Mesothelial cell of epicardium (in vitro differentiated cells): ENCODE measurements around the gene TYMP. TPM values are rescaled to one million over a fixed set of nuclear protein-coding genes. Genes with fewer than 3 reads are reported as not detected.
"Not testable (repeated sequence)": the region's sequence is repeated elsewhere in the genome, so short reads cannot be mapped to it uniquely, and the experiment has no call there.

Source experiments
- DNase-seq, 2 experiments: peaks; one replicate each; pipeline ENCODE4 v3.0.0; 2021; ENCODE audit warnings: low spot score in 2 of 2; ENCODE audit not compliant: unreplicated experiment in 2 of 2
- H3K27ac Mint-ChIP-seq: 2 replicates; pipeline ENCODE4 v1.8.0; 2021; ENCODE audit warnings: mixed read lengths
- H3K27me3 Mint-ChIP-seq: 2 replicates; pipeline ENCODE4 v1.8.0; 2021; ENCODE audit warnings: low read depth, mixed read lengths
- H3K36me3 Mint-ChIP-seq: 2 replicates; pipeline ENCODE4 v1.8.0; 2021; ENCODE audit warnings: mixed read lengths
- H3K4me1 Mint-ChIP-seq: 2 replicates; pipeline ENCODE4 v1.8.0; 2021; ENCODE audit warnings: mixed read lengths
- H3K4me3 Mint-ChIP-seq: 2 replicates; pipeline ENCODE4 v1.8.0; 2021; ENCODE audit warnings: mild to moderate bottlenecking, moderate library complexity, mixed read lengths
- H3K9me3 Mint-ChIP-seq: 2 replicates; pipeline ENCODE4 v1.8.0; 2021; ENCODE audit warnings: mixed read lengths
- CTCF ChIP-seq: fragments of 200-600 bp; sonication (generic); IDR thresholded peaks from one replicate; pipeline ENCODE4 v1.5.0; 2021; ENCODE audit warnings: antibody characterized with exemption; ENCODE audit not compliant: unreplicated experiment
- total RNA-seq: library from RNA; stranded (reverse); gene quantifications from 3 replicates; pipeline ENCODE4 v1.2.1, GENCODE V29; 2021

TYMP gene
- total RNA-seq, 1 donor from 2014 or later = 9.3 TPM

GRCh38 chr22:50522208-50522805 lies 7.5 kb downstream of the TYMP start:
- Mint-ChIP-seq H3K9me3 (no peaks in the 10 kb centered on the region), H3K36me3 (peaks cover 6% of the 10 kb centered on the region), H3K4me3 (no peak overlapping the region), H3K27me3 (no peaks in the 10 kb centered on the region), H3K27ac (no peak overlapping the region), H3K4me1 (peaks cover 14% of the 10 kb centered on the region)
- DNase-seq = no peak
- no peak for TF ChIP-seq CTCF

GRCh38 chr22:50521710-50522109 lies 8.1 kb downstream of the TYMP start:
- peaks cover 9% of the 10 kb centered on the region for H3K4me1 Mint-ChIP-seq
- no peak overlapping the region for H3K27ac Mint-ChIP-seq
- no peak for DNase-seq
- H3K4me3 Mint-ChIP-seq = no peak overlapping the region
- H3K9me3 Mint-ChIP-seq = no peaks in the 10 kb centered on the region
- H3K36me3 Mint-ChIP-seq = peaks cover 6% of the 10 kb centered on the region
- TF ChIP-seq CTCF = no peak
- H3K27me3 Mint-ChIP-seq = no peaks in the 10 kb centered on the region

- Mint-ChIP-seq H3K27ac (no peak overlapping the region), H3K27me3 (no peaks in the 10 kb centered on the region), H3K36me3 (peaks cover 6% of the 10 kb centered on the region)
Measured at GRCh38 chr22:50520826-50521453, 8.9 kb downstream of the TYMP start.

GRCh38 chr22:50520184-50520583 lies 9.6 kb downstream of the TYMP start:
- H3K36me3 Mint-ChIP-seq, H3K27me3 Mint-ChIP-seq, H3K27ac Mint-ChIP-seq, DNase-seq, H3K4me3 Mint-ChIP-seq, H3K9me3 Mint-ChIP-seq, H3K4me1 Mint-ChIP-seq: not testable (repeated sequence)

More at GRCh38 chr22:50520826-50521453, 8.9 kb downstream of the TYMP start:
- peaks cover 8% of the 10 kb centered on the region for H3K4me1 Mint-ChIP-seq
- H3K4me3 Mint-ChIP-seq = no peak overlapping the region
- no peak for DNase-seq
- no peak for TF ChIP-seq CTCF
- no peaks in the 10 kb centered on the region for H3K9me3 Mint-ChIP-seq

- no peak overlapping the region for H3K27ac Mint-ChIP-seq
- no peaks in the 10 kb centered on the region for H3K9me3 Mint-ChIP-seq
- H3K4me3 Mint-ChIP-seq = no peak overlapping the region
- TF ChIP-seq CTCF = no peak
- peaks cover 9% of the 10 kb centered on the region for H3K36me3 Mint-ChIP-seq
- no peaks in the 10 kb centered on the region for H3K4me1 Mint-ChIP-seq
- DNase-seq = no peak
- no peaks in the 10 kb centered on the region for H3K27me3 Mint-ChIP-seq
Measured at GRCh38 chr22:50519151-50519550, 10.7 kb downstream of the TYMP start.

GRCh38 chr22:50518606-50519005 lies 11.2 kb downstream of the TYMP start:
- H3K9me3 Mint-ChIP-seq = no peaks in the 10 kb centered on the region
- no peak overlapping the region for H3K4me3 Mint-ChIP-seq
- H3K4me1 Mint-ChIP-seq = no peaks in the 10 kb centered on the region
- peaks cover 9% of the 10 kb centered on the region for H3K36me3 Mint-ChIP-seq
- no peak for TF ChIP-seq CTCF
- no peak for DNase-seq
- H3K27me3 Mint-ChIP-seq = no peaks in the 10 kb centered on the region
- no peak overlapping the region for H3K27ac Mint-ChIP-seq
